ENCODE results near the gene LPCAT2. TPM values are rescaled to one million over a fixed set of nuclear protein-coding genes. Genes with fewer than 3 reads are reported as not detected.
A peak's percentile ranks its signal among the peaks of the same experiment; 100 is the strongest.

Gene LPCAT2, protein sequence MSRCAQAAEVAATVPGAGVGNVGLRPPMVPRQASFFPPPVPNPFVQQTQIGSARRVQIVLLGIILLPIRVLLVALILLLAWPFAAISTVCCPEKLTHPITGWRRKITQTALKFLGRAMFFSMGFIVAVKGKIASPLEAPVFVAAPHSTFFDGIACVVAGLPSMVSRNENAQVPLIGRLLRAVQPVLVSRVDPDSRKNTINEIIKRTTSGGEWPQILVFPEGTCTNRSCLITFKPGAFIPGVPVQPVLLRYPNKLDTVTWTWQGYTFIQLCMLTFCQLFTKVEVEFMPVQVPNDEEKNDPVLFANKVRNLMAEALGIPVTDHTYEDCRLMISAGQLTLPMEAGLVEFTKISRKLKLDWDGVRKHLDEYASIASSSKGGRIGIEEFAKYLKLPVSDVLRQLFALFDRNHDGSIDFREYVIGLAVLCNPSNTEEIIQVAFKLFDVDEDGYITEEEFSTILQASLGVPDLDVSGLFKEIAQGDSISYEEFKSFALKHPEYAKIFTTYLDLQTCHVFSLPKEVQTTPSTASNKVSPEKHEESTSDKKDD
- total RNA-seq (72.9 and 79.1 TPM in 2 replicates), polyA plus RNA-seq (53.2 and 64.5 TPM in 2 replicates), polyA minus RNA-seq (141 and 155 TPM in 2 replicates), Bru-seq, nascent RNA (percentile 94 among the genes with signal in this experiment), BruChase-seq, experiment 1, labeled RNA remaining after a 6-hour chase (percentile 91 among the genes with signal in this experiment), BruChase-seq, experiment 2, labeled RNA remaining after a 2-hour chase (percentile 90 among the genes with signal in this experiment)
- polyA plus RNA-seq (2011; cell fraction: cytosol; rRNA removed) = 42.0 and 42.3 TPM in 2 replicates
- 145 and 154 TPM in 2 replicates for polyA plus RNA-seq (2011; cell fraction: nucleus; rRNA removed)
- polyA plus RNA-seq (2012) = 55.1 and 64.7 TPM in 2 replicates
- polyA minus RNA-seq (2011; cell fraction: cytosol; rRNA and poly(A)+ RNA removed) = 2.2 TPM
- 161 and 183 TPM in 2 replicates for polyA minus RNA-seq (2011; cell fraction: nucleus; rRNA and poly(A)+ RNA removed)
- long read RNA-seq, full-length matches to known transcripts = 84 of 117 reads
- long read RNA-seq, partial matches to known transcripts = 9 of 117 reads
- long read RNA-seq, other reads (novel, unspliced or antisense) = 24 of 117 reads

DNA sequence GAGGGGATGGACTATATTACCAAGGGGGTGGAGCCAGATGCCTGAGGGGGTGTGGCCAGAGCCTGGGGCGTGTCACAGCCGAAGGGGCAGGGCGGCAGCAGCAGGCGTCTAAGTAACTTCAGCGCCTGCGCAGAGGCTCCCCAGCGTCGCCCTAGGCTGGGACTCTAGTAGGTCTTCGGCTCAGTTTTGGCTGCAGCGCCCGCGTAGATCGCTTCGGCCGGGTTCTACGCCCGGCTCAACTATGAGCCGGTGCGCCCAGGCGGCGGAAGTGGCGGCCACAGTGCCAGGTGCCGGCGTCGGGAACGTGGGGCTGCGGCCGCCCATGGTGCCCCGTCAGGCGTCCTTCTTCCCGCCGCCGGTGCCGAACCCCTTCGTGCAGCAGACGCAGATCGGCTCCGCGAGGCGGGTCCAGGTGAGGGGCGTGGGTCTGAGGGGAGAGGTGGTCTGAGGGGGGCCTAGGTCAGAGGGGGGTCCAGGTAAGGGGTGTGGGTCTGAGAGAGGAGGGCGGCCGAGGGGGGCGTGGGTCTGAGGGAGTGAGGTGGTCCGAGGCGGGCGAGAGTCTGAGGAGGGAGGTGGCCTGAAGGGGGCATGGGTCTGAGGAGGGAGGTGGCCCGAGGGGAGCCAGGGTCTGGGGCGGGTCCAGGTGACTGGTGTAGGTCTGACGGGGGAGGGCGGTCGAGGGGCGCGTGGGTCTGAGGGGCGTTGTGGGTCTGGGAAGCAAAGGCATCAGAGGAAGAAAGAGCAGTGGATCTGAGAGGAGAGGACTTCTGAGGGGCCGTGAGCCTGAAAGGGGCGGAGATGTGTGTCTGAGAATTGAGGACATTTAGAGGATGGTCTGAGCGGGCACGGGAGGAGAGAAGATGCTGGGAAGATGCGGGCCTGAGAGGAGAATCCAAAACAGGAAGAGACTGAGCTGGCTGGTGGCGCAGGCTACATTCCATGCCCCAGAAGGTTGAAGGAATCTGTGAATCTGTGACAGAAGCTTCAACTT, at the start of gene LPCAT2:
TSS of gene LPCAT2 (plus strand) at position 132 of the 991 bp plus-strand sequence. CDS start at position 242, 110 bp downstream.
- peak within 1 kb of the TSS; percentile 94 for H3K9ac ChIP-seq (replicated peaks; ENCODE audit: extremely low read depth, insufficient read depth, low read length)
- H3K4me2 ChIP-seq (ENCODE audit: insufficient read depth, low read length) = peak within 1 kb of the TSS; percentile 99
- no peaks in the 10 kb centered on the region for H3K27me3 ChIP-seq (ENCODE audit: control insufficient read depth in 2 of 2, insufficient read depth in 2 of 2, low read length in 2 of 2)
- dilution Hi-C loops (cut with MboI; ENCODE audit: extremely low pct_ligation_motif_present, low sequenced_read_pairs) (no loop called here), intact Hi-C loops (cut with micrococcal nuclease) (loop anchor here (1.0 to 2.0 kb wide), 2 partner anchors 9 to 44 kb away; no protein-coding TSS in a partner anchor)
- no peaks in the 10 kb centered on the region for H3K9me3 ChIP-seq (replicated peaks; ENCODE audit: control insufficient read depth, insufficient read depth, low read length)
- peaks cover 10% of the 10 kb centered on the region for H3K4me1 ChIP-seq (ENCODE audit: control insufficient read depth, extremely low read depth, insufficient read depth, low read length)
- DNase-seq (ENCODE audit: low read depth, low spot score) (peak; percentile 90), FAIRE-seq (peak; percentile 80)
- ChIA-PET CTCF (interaction anchor here (0.7 to 1.7 kb wide), 10 partner anchors 8 to 193 kb away, joined by 3 to 12 read pairs (median 5); no protein-coding TSS in a partner anchor), POLR2A (interaction anchor here (0.7 to 1.8 kb wide), 3 partner anchors 9 to 27 kb away, joined by 3 to 6 read pairs (median 6); no protein-coding TSS in a partner anchor)
- peak within 1 kb of the TSS; percentile 80 for H3K27ac ChIP-seq (ENCODE audit: insufficient read depth, low read depth, low read length)
- H2AFZ ChIP-seq (ENCODE audit: low read depth, low read length) = peak within 1 kb of the TSS; percentile 34
- peaks cover 3% of the 10 kb centered on the region for H4K20me1 ChIP-seq (replicated peaks; ENCODE audit: control insufficient read depth, extremely low read depth, insufficient read depth, low read length)
- H3K4me3 ChIP-seq (replicated peaks in 1 of 3; ENCODE audit: insufficient read depth in 1 of 3, low read depth in 1 of 3, low read length in 3 of 3) = peak within 1 kb of the TSS; percentile 65 to 99 (median 94)
- no peaks in the 10 kb centered on the region for H3K9me1 ChIP-seq (replicated peaks; ENCODE audit: control insufficient read depth, extremely low read depth, insufficient read depth, low read length)
- H3K36me3 ChIP-seq (ENCODE audit: control insufficient read depth in 2 of 2, extremely low read depth in 1 of 2, insufficient read depth in 2 of 2, low read length in 2 of 2) = peaks cover 35 to 36% of the 10 kb centered on the region in 2 experiments
- TF ChIP-seq POLR2AphosphoS5 (IDR thresholded peaks at IDR 0.05; ENCODE audit: insufficient read depth, low read depth, low read length) = peak; percentile 99
- TF ChIP-seq MYC (IDR thresholded peaks at IDR 0.05; ENCODE audit: low read depth, low read length) = no peak
- TF ChIP-seq, protein P1, sequence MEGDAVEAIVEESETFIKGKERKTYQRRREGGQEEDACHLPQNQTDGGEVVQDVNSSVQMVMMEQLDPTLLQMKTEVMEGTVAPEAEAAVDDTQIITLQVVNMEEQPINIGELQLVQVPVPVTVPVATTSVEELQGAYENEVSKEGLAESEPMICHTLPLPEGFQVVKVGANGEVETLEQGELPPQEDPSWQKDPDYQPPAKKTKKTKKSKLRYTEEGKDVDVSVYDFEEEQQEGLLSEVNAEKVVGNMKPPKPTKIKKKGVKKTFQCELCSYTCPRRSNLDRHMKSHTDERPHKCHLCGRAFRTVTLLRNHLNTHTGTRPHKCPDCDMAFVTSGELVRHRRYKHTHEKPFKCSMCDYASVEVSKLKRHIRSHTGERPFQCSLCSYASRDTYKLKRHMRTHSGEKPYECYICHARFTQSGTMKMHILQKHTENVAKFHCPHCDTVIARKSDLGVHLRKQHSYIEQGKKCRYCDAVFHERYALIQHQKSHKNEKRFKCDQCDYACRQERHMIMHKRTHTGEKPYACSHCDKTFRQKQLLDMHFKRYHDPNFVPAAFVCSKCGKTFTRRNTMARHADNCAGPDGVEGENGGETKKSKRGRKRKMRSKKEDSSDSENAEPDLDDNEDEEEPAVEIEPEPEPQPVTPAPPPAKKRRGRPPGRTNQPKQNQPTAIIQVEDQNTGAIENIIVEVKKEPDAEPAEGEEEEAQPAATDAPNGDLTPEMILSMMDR (IDR thresholded peaks at IDR 0.05; ENCODE audit: extremely low read depth in 1 of 2, insufficient read depth in 1 of 2, low read depth in 1 of 2, low read length in 2 of 2) = peak in 1 of 2 donors; percentile 4
- no peak for TF ChIP-seq EZH2 (IDR thresholded peaks at IDR 0.05; ENCODE audit: borderline replicate concordance, low read depth, low read length, severe bottlenecking)
- peak; percentile 90 for TF ChIP-seq POLR2A (IDR thresholded peaks at IDR 0.05; ENCODE audit: low read depth, low read length)
- TF ChIP-seq JUN (IDR thresholded peaks at IDR 0.05; ENCODE audit: borderline replicate concordance, insufficient read depth, insufficient read length, low read depth) = no peak
- BruUV-seq (replicated peaks) = no TSS peak
- peaks cover 47% of the 10 kb centered on the region for H3K79me2 ChIP-seq (ENCODE audit: control insufficient read depth, insufficient read depth, low read length)
